ENCODE measurements around the gene SLC26A6.

- TF ChIP-seq CTCF (conservative IDR thresholded peaks at IDR 0.05) (no peak), ZFX (IDR thresholded peaks at IDR 0.05) (no peak)
Observed at GRCh38 chr3:48655063-48655462, 19.8 kb upstream of the SLC26A6 start.
